Right ventricle myocardium superior (tissue), 1 donor: ENCODE measurements around the gene COX4I2. TPM values are rescaled to one million over a fixed set of nuclear protein-coding genes. Genes with fewer than 3 reads are reported as not detected.
A peak's percentile ranks its signal among the peaks of the same experiment; 100 is the strongest.
"Not testable (repeated sequence)": the region's sequence is repeated elsewhere in the genome, so short reads cannot be mapped to it uniquely, and the experiment has no call there.

Source experiments
- ATAC-seq: fragments of 200-7000 bp; cut with Tn5 transposase; one replicate; pipeline ENCODE4 v1.9.1; 2020; ENCODE audit warnings: mild to moderate bottlenecking; ENCODE audit not compliant: poor library complexity
- DNase-seq: peaks from one replicate; pipeline ENCODE4 v3.0.0-alpha.2; 2020
- intact Hi-C: fragments of 100-400 bp; cut with DNase I; formaldehyde crosslinking; loops from one replicate; pipeline ENCODE4 v1.11.2; 2022
- total RNA-seq: library from RNA; stranded (reverse); fragmentation: NEBNext Ultra II Directional; extraction: Animal tissue kit (Norgen Biotek cat#: 25700); gene quantifications from one replicate; pipeline ENCODE4 v1.2.1, GENCODE V29; 2021
- donor health status: DM: no; HTN: yes; CAD: no; lungs with severe emphysema.

COX4I2 gene
- total RNA-seq, 1 donor from 2014 or later, result 9.3 TPM

DNA sequence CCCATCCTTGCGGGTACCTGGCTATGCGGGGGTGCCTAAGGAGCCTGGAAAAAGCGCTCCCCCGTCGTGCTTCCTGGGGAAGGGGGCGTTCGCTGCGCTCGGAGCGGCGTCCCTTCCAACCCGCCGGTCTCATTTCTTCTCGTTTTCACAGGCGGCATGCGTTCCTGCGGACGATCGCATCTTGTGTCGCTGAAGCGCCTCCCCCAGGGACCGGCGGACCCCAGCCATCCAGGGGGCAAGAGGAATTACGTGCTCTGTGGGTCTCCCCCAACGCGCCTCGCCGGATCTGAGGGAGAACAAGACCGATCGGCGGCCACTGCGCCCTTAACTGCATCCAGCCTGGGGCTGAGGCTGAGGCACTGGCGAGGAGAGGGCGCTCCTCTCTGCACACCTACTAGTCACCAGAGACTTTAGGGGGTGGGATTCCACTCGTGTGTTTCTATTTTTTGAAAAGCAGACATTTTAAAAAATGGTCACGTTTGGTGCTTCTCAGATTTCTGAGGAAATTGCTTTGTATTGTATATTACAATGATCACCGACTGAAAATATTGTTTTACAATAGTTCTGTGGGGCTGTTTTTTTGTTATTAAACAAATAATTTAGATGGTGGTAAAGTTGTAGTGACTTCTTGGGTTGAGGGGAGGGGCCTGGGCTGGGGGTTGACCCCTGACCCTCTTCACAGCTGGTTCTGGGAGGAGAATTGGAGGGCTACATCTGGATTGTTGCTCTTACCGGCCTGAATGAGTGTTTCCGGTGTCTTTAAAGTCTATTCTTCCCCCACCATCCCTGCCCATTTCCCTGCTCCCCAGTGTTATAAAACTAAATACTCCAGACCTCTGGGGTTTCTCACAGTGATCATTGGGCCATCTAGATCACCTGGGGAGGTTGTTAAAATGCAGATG lies 31.6 kb upstream of the COX4I2 start:
- DNase-seq (peak; percentile 53), ATAC-seq (no peak)
- intact Hi-C loops, result no loop called here

GRCh38 chr20:31606804-31607639 lies 30.7 kb upstream of the COX4I2 start:
- intact Hi-C loops, result no loop called here
- no peak for ATAC-seq
- peak; percentile 40 for DNase-seq

DNA sequence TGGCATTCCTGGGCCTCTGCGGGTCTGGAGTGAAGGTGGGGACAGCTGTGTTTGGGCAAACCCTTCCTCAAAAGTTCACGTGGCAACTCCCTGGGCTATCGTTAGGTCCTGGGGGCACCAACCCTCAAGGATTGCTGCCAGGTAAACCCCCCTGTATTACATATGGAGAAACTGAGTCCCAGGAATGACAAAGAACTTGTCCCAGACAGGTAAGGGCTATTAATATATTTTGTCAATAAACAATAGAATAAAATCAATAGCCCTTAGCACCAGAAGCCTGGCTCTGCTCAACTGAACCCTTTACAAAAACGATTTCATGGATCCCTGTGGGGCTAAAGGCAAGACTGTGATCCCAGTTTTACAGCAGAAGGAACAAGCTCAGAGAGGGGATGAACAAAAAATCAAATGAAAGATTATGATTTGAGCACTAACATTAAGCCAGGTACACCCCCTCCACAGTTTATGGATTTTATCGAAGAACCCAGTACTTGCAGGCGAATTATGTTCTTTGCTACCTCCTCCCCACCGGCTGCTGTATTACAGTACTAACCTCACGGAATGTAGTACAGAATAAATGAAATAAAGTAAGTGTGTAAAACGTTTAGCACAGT lies 30.0 kb upstream of the COX4I2 start:
- DNase-seq (no peak), ATAC-seq (no peak)
- intact Hi-C loops, result no loop called here

- ATAC-seq (peak; percentile 3), DNase-seq (peak; percentile 84)
- intact Hi-C loops, result no loop called here
Observed at GRCh38 chr20:31608251-31608945, 29.3 kb upstream of the COX4I2 start.

GRCh38 chr20:31612271-31612640 lies 25.5 kb upstream of the COX4I2 start:
- intact Hi-C loops, result loop anchor here (2.0 kb wide), 1 partner anchor 43 kb away; no protein-coding TSS in a partner anchor
- not testable (repeated sequence) for DNase-seq, ATAC-seq

DNA sequence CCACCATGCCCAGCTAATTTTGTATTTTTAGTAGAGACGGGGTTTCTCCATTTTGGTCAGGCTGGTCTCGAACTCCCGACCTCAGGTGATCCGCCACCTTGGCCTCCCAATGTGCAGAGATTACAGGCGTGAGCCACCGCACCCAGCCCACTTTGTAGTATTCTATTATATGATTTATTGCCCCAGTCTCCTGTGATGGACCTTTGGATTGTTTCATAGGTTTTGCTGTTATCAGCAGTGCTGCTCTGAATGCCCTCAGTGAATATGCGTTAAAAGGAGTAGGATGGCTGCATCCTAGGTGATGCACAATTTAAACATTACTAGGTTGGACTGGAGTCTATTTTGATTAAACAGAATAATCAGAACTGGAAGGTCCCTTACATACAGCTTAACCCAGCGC lies 22.3 kb upstream of the COX4I2 start:
- ATAC-seq (no peak), DNase-seq (no peak)
- intact Hi-C loops, result no loop called here

DNA sequence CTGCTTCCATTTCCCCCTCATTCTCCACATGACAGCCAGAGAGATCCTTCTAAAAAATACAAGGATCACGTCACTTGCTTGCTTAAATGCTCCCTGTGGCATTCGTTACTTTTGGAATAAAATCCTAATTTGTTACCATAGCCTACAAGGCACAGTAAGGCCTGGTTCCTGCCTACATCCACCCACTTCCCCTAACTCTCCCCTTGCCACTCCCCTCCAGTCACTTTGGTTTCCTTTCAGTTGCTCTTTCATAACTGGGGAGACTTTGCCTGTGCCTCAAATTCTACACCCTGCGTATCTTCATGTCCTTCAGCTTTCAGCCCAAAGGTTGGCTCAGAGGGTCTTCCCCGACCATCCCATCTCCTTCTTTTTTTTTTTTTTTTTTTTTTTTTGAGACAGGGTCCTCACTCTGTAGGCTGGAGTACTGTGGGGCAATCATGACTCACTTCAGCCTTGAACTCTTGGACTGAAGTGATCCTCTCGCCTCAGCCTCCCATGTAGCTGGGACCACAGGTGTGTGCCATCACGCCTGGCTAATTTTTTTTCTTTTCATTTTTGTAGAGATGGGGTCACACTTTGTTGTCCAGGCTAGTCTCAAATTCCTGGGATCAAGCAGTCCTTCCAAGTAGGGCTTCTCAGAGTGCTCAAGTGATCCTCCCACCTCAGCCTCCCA lies 20.1 kb upstream of the COX4I2 start:
- ATAC-seq (no peak), DNase-seq (no peak)
- intact Hi-C loops, result no loop called here

- ATAC-seq (no peak), DNase-seq (no peak)
- intact Hi-C loops, result no loop called here
Observed at GRCh38 chr20:31620246-31620645, 17.5 kb upstream of the COX4I2 start.

DNA sequence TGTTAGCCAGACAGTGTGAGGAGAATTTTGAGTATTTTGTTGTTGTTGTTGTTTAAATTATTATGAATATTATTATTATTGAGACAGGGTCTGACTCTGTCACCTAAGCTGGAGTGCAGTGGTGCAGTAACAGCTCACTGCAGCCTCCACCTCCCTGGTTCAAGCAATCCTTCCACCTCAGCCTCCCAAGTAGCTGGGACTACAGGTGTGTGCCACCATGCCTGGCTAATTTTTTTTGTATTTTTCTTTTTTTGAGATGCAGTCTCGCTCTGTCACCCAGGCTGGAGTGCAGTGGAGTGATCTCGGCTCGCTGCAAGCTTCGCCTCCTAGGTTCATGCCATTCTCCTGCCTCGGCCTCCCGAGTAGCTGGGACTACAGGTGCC lies 14.6 kb upstream of the COX4I2 start:
- ATAC-seq, intact Hi-C loops: not testable (repeated sequence)
- peak; percentile 6 for DNase-seq

GRCh38 chr20:31626534-31626933 lies 11.2 kb upstream of the COX4I2 start:
- ATAC-seq, intact Hi-C loops, DNase-seq: not testable (repeated sequence)

DNA sequence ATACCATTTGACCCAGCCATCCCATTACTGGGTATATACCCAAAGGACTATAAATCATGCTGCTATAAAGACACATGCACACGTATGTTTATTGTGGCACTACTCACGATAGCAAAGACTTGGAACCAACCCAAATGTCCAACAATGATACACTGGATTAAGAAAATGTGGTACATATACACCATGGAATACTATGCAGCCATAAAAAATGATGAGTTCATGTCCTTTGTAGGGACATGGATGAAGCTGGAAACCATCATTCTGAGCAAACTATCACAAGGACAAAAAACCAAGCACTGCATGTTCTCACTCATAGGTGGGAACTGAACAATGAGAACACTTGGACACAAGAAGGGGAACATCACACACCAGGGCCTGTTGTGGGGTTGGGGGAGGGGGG lies 9.7 kb upstream of the COX4I2 start:
- ATAC-seq, intact Hi-C loops, DNase-seq: not testable (repeated sequence)

- intact Hi-C loops, result no loop called here
- DNase-seq, result no peak
- no peak for ATAC-seq
Observed at GRCh38 chr20:31630187-31630790, 7.4 kb upstream of the COX4I2 start.

GRCh38 chr20:31632548-31633338 lies 5.0 kb upstream of the COX4I2 start:
- intact Hi-C loops, result no loop called here
- DNase-seq (peak; percentile 27), ATAC-seq (no peak)

- intact Hi-C loops, result no loop called here
- peak; percentile 34 for DNase-seq
- ATAC-seq, result peak; percentile 19
Observed at GRCh38 chr20:31633339-31633914, 4.3 kb upstream of the COX4I2 start.

GRCh38 chr20:31638317-31638716 lies 605 bp downstream of the COX4I2 start:
- peak; percentile 26 for DNase-seq
- intact Hi-C loops, result no loop called here
- ATAC-seq, result peak; percentile 37

- ATAC-seq, result no peak
- intact Hi-C loops, result no loop called here
Observed at GRCh38 chr20:31638816-31639215, 1.1 kb downstream of the COX4I2 start.

DNA sequence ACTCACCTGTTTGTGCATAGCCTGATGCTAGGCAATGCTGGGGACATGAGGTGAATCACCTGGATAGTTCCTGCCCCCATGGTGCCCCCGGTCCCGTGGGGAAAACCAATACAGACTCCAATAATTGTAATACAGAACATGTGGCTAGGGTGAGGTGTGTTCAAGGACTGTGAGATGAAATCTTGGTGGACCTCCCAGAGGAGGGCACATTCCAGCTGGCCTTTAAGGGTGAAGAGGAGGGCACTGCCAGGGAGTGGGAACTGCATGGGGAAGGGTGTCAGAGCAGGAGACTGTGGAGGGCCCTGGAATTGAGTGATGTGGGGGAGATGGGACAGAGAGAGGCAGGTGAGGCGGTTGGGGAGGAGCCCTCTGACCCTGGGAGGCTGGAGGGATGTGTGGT lies 2.5 kb downstream of the COX4I2 start:
- intact Hi-C loops, result no loop called here
- ATAC-seq, result no peak
- DNase-seq, result peak; percentile 4

More at GRCh38 chr20:31638816-31639215, 1.1 kb downstream of the COX4I2 start:
- no peak for DNase-seq
